ENCODE data around the gene CHPF2.

The CHPF2 gene

GRCh38 chr7:151260883-151261282 lies 28.6 kb downstream of the CHPF2 start:
- DNase-seq (ENCODE audit: low read depth), result no peak

DNA sequence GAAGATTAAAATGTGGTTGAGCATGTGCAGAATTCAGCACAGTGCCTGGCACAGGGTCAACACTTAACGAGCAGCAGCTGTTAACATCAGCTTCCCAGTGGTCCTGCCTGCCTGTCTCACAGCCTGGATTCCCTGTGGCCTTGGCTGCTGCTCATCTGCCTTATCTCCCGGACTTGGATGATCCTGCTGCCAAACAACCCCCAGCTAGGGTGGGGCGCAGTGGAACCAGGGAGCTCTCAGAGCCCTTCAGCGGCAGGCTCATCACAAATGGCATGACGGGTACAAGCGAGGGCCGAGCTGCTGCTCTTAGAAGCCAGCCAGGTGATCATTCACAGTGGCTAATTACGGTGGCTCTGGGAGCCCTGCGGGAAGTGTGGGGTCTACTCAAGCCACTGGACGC lies 29.2 kb downstream of the CHPF2 start:
- DNase-seq (ENCODE audit: low read depth), result no peak

- no peak for DNase-seq (ENCODE audit: low read depth)
These were observed 32.3 kb downstream of the CHPF2 start for GRCh38 chr7:151264615-151265014.

DNA sequence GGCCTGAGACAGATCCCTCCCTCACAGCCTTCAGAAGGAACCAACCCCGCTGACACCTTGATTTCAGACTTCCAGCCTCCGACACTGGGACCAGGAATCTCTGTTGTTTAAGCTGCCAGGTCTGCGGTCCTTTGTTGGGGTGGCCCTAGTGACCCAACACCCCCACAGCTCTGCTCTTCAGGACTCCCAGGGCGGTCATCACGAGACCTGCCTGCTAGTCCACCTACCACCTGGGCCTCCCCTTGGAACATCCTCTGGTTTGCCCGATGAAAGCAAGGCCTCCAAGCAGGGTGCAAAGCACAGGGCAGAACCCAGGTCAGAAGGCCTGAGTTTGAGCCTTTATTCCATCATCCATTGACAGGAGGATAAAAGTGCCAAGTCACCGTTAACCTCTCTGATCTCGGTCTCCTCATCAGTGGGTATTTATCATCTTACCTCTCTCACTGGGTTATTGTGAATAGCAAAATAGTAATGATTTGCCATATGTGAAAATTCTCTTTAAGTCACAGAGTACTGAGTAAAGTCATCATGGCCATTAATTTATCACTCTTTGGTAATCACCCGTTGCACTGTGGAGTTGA lies 33.2 kb downstream of the CHPF2 start:
- DNase-seq (ENCODE audit: low read depth), result no peak

GRCh38 chr7:151269511-151269910 lies 37.2 kb downstream of the CHPF2 start:
- no peak for DNase-seq (ENCODE audit: low read depth)

DNA sequence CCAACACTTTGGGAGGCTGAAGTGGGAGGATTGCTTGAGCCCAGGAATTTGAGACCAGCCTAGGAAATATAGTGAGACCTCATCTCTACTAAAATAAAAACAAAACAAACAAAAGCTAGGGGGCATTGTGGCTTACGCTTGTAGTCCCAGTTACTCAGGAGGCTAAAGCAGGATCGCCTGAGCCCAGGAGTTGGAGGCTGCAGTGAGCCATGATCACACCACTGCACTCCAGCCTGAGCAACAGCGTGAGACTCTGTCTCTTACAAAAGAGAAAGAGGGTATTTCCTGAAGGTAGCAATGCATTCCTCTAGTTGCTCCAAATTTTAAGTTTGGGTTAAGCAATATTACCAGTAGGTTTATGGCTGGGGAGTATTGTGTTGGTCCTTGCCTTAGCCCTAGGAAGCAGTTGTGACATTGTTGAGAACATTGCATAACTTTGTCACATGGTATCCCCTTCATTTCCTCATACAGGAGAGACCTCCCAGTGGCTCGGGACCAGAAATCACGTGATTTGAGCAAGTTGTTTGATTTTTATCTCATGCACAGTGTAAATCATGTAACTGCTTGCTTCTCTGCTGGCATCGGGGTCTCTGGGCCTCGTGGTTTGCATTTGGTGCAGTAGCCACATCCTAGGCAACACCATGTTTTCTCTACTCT lies 39.5 kb downstream of the CHPF2 start:
- no peak for DNase-seq (ENCODE audit: low read depth)

- DNase-seq (ENCODE audit: low read depth), result no peak
These were observed 40.1 kb downstream of the CHPF2 start for GRCh38 chr7:151272405-151272804.

DNA sequence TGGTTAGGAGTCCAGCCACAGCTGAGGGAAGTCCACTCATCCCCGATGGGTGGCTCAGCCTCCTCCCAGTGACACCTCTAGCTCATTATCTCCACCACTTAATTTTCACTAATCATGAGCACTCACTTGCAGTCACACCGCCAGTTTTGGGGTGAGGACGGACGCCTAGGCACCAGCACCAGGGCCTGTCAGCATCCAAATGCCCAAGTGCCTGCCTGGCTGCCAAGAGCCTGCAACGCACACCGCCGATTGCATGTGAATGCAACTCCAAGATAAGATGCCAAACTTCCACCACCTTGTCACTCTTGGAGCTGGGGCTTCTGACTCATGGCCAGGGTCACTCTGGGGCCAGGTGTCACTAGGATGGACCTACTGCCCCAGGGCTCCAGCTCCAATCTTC lies 40.6 kb downstream of the CHPF2 start:
- DNase-seq (ENCODE audit: low read depth), result no peak

DNA sequence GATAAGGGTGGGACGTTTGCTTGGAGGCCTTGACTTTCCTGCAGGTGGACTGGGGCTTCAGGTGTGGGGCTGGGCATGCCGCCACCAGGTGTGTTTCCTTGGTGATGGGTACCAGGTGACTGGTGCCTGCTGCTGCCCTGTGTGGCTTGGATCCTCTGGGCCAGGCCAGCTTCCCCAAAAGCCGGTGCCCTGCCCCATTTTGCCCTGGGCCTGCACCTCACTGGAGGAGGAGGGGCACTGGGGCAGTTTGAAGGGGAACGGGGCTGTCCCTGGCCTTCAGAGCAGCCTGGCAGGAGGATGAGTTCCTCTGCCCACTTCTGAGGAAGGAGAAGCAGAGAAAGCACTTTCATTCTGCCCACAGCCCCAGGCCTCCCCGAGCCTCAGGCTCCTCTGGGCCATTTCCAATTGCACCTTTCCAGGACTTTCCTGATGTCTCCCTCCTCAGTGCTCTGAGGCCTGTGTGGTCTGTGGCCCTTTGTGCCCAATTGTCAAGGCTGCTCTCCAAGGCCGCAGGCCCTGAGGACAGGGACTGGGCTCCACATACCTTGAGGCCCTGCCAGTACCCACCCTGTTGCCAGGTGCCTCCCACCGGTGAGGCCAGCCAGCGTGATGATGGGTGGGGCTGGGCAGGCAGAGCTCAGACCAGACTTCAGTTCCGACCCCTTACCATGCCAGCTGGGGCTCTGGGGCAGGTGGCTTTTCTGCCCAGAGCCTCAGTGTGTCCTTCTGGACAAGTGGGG lies 41.5 kb downstream of the CHPF2 start:
- DNase-seq (ENCODE audit: low read depth), result no peak

DNA sequence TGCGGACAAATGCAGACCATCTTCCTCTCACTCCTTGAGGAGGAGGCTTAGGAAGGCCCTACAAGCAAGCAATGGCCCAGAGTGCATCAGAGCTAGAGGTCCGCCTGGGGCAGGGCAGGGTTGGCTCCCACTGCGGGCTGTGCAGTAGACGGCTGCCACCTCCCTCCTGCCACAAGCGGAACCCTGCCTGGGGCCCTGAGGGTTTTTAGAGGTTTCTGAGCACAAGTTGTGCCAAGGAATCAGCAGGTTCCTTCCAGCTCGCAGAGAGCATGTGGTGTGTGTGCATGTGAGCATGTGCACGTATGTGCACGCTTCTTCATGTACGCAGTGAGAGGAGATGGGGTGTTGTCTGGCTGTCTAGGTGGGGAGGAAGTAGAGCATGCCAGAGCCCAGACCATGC lies 42.1 kb downstream of the CHPF2 start:
- DNase-seq (ENCODE audit: low read depth), result no peak

GRCh38 chr7:151274936-151275812 lies 42.9 kb downstream of the CHPF2 start:
- no peak for DNase-seq (ENCODE audit: low read depth)

DNA sequence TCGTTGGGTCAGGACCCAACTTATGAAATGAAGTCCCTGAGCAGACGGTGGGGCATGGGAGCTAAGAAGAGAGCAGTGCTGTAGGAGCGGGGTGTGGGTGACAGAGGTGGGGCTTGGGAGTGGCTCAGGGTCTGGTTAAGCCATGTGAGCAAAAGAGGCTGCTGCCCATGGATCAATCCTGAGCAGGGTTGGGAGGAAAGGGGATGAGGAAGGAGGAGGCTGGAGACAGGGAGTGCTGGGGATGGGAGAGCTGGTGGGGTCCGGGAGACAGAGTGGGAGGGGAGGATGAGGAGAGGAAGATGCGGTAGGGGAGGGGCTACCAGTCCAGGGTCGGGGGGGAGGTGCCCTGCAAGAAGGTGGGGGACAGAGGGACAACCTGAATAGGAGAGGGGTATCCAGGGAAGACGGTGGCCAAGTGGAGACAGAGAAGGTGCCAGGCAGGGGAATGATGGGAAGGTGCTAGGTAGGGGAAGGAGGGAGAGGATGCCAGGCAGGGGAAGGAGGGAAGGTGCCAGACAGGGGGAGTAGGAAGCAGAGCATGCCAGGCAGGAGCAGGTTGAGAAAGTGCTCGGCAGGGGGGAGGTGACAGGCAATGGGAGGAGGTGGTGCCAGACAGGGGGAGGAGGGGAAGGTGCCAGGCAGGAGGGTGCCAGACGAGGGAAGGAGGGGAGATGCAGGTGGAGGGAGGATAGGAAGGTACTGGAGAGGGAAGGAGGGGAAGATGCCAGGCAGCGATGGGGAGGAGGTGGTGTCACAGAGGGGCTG lies 43.7 kb downstream of the CHPF2 start:
- no peak for DNase-seq (ENCODE audit: low read depth)

DNA sequence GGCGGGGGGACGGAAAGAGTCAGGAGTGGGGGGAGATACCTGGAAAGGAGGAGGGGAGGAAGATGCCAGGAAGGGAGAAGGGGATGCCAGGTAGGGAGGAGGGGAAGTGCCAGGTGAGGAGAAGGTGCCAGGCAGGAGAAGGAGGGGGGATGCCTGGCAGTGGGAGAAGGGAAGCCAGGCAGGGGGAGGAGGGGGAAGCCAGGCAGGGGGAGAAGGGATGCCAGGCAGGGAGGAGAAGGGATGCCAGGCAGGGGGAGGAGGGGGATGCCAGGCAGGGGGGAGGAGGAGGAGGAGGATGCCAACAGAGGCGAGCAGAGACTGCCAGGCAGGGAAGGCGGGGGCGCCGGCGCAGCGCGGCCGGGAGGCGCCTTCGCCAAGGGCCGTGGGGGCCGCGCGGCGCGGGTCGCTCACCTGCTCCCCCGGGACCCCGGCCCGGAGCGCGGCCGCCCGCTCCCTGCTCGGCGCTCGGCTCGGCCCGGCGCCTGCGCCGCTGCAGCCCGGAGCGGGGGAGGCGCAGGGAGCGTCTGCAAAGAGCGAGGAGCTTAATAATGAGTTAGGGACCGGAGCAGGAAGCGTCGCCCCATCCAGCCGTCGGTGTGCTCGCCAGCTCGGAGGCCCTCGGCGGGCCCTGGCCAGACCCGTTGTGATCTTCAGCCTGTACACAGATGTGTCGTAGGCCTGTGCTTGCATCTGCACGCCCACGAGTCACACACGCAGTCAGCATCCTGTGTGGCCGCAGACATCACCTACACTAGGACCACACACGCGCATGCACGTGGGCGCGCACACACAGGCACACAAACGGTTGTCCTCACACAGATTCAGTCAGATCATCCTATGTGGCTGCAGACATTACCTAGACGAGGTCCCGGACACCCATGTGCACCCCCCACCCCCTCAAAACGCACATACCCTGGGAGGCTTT lies 44.6 kb downstream of the CHPF2 start:
- no peak for DNase-seq (ENCODE audit: low read depth)

- no peak for DNase-seq (ENCODE audit: low read depth)
These were observed 45.3 kb downstream of the CHPF2 start for GRCh38 chr7:151277631-151278030.

- no peak for DNase-seq (ENCODE audit: low read depth)
These were observed 46.7 kb downstream of the CHPF2 start for GRCh38 chr7:151278949-151279348.

- DNase-seq (ENCODE audit: low read depth), result no peak
These were observed 47.6 kb downstream of the CHPF2 start for GRCh38 chr7:151279868-151280267.

DNA sequence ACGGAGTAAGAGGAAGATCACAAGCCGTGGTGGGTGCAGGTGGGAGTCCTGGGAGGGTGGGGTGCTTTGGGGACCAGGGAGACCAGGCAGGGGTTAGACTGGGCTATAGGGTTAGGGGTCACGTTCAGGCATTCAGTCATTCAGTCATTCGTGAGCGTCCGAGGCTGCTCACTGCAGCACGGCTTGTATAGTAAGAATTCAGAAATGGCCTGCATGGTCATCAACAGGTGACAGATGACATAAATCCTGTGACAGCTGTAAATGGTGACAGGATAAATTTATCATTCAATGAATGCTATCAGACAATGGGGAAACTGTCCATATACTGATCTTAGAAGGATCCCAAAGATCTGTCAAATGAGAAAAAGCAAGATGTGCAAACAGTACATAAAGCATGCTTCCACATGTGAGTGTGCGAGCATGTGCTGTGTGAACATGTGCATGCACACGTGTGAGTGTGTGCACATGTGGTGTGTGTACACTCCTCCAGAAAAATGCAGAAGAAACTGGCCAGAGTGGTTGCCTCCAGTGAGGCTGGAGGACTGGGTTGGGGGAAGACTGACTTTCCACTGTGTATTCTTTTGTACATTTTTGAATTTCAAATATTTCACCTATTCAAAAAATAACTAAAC lies 48.2 kb downstream of the CHPF2 start:
- DNase-seq (ENCODE audit: low read depth), result no peak

- DNase-seq (ENCODE audit: low read depth), result no peak
These were observed 49.4 kb downstream of the CHPF2 start for GRCh38 chr7:151281686-151282085.

DNA sequence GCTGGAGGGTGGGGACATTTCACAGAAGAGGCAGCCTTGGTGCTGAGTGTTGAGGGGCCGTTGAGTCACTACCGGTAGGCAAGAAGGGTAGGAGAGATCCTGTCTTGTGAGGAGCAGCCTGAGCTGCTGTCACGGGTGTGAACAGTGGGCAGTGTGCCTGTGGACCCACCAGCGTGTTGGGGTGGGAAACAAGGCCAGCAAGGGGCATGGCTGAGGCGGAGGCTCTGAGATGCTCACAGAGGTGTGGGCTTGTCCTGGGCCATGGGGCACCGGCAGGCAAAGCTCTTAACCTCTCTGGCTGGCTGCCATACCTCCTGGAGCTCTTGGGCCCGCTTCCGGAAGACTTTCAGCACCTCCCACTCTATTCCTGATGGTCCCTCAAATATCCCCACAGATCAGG lies 49.8 kb downstream of the CHPF2 start:
- no peak for DNase-seq (ENCODE audit: low read depth)

DNA sequence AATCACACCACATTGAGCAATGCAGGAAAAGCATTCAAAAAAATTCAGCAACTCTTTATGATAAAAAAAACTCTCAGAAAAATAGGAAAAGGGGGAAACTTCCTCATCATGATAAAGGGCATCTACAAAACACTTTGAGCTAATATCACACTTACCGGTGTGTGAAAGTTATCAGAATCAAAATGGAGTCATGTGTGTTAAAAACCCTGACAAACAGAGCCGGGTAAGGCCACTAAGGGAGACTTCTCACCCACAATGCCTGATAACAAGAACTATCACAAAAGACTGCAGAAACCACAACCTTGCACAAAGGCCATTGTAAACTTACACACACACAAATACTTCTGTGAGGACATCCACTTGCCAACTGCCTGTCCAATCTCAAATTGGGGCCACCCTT lies 51.0 kb downstream of the CHPF2 start:
- DNase-seq (ENCODE audit: low read depth), result no peak

All from GM04503 (cell line).